NCI-H2081 (cell line): ENCODE data around the gene DOK6.
"Not testable (repeated sequence)": the region's sequence is repeated elsewhere in the genome, so short reads cannot be mapped to it uniquely, and the experiment has no call there.

Experiments used
- DNase-seq, 2 experiments: peaks; one replicate each; lab custom pipeline; 2025; lab: John Stamatoyannopoulos, UW

DOK6 gene

GRCh38 chr18:69626643-69627242, 226.1 kb downstream of the DOK6 start:
- DNase-seq, result no peak

GRCh38 chr18:69628774-69629359, 228.2 kb downstream of the DOK6 start:
- no peak for DNase-seq

GRCh38 chr18:69631281-69631680, 230.6 kb downstream of the DOK6 start:
- DNase-seq, result no peak

- no peak for DNase-seq
Measured at GRCh38 chr18:69635482-69635881, 234.8 kb downstream of the DOK6 start.

- DNase-seq, result no peak
Measured at GRCh38 chr18:69636529-69637301, 236.0 kb downstream of the DOK6 start.

- DNase-seq, result no peak
Measured at GRCh38 chr18:69638056-69638455, 237.4 kb downstream of the DOK6 start.

GRCh38 chr18:69647702-69648101, 247.0 kb downstream of the DOK6 start:
- peak in 1 of 2 experiments; percentile 25 for DNase-seq

GRCh38 chr18:69648486-69648885, 247.8 kb downstream of the DOK6 start:
- peak; percentile 59 to 83 for DNase-seq

- DNase-seq, result no peak
Measured at GRCh38 chr18:69649684-69650083, 249.0 kb downstream of the DOK6 start.

GRCh38 chr18:69651243-69651642, 250.6 kb downstream of the DOK6 start:
- DNase-seq, result no peak

GRCh38 chr18:69655816-69656215, 255.1 kb downstream of the DOK6 start:
- DNase-seq, result no peak

- DNase-seq, result no peak
Measured at GRCh38 chr18:69658103-69658502, 257.4 kb downstream of the DOK6 start.

- DNase-seq, result no peak
Measured at GRCh38 chr18:69658685-69659084, 258.0 kb downstream of the DOK6 start.

GRCh38 chr18:69659142-69659651, 258.5 kb downstream of the DOK6 start:
- peak; percentile 26 to 72 for DNase-seq

GRCh38 chr18:69662090-69662489, 261.4 kb downstream of the DOK6 start:
- DNase-seq, result not testable (repeated sequence)

- no peak for DNase-seq
Measured at GRCh38 chr18:69664399-69664798, 263.7 kb downstream of the DOK6 start.

GRCh38 chr18:69674292-69674877, 273.7 kb downstream of the DOK6 start:
- no peak for DNase-seq

- DNase-seq, result peak in 1 of 2 experiments; percentile 6
Measured at GRCh38 chr18:69674966-69675365, 274.3 kb downstream of the DOK6 start.

GRCh38 chr18:69677595-69677994, 276.9 kb downstream of the DOK6 start:
- no peak for DNase-seq

- no peak for DNase-seq
Measured at GRCh38 chr18:69680123-69680522, 279.4 kb downstream of the DOK6 start.

GRCh38 chr18:69683176-69683575, 282.5 kb downstream of the DOK6 start:
- peak in 1 of 2 experiments; percentile 19 for DNase-seq

GRCh38 chr18:69684789-69685188, 284.1 kb downstream of the DOK6 start:
- no peak for DNase-seq

GRCh38 chr18:69686861-69687260, 286.2 kb downstream of the DOK6 start:
- DNase-seq, result no peak
